H1 (cell line): Measurements from ENCODE around the gene TP73. TPM values are rescaled to one million over a fixed set of nuclear protein-coding genes. Genes with fewer than 3 reads are reported as not detected.

ENCODE experiments used
- EP300 ChIP-seq, 2 experiments: IDR thresholded peaks; 1 replicate in 1 of 2; 2 replicates in 1 of 2; pipeline ENCODE4 v1.6.1; 2011 to 2012; ENCODE audit warnings: low read depth in 2 of 2, low read length in 2 of 2, mild to moderate bottlenecking in 2 of 2, borderline replicate concordance in 1 of 2, inconsistent platforms in 1 of 2, moderate library complexity in 1 of 2
- POU5F1 ChIP-seq: IDR thresholded peaks from 2 replicates; pipeline ENCODE4 v1.6.1; 2011; ENCODE audit warnings: low read depth, mild to moderate bottlenecking, low read length, moderate library complexity
- SAP30 ChIP-seq: fragments of 300-600 bp; sonication (generic); IDR thresholded peaks from 2 replicates; pipeline ENCODE4 v1.7.1; 2012; ENCODE audit warnings: low read length, moderate library complexity, mild to moderate bottlenecking, inconsistent platforms; ENCODE audit not compliant: insufficient read depth, insufficient replicate concordance
- SP4 ChIP-seq: IDR thresholded peaks from 2 replicates; pipeline ENCODE4 v1.6.1; 2012; ENCODE audit warnings: low read length, inconsistent platforms
- polyA plus RNA-seq, 7 experiments: library from polyadenylated mRNA; depleted of rRNA in 3 of 7; stranded (reverse) in 5 of 7; unstranded in 2 of 7; fragments of >200 nt in 5 of 7; fragments of 200-250 nt in 2 of 7; gene quantifications; 1 replicate in 5 of 7; 2 replicates in 1 of 7; 4 replicates in 1 of 7; pipeline versions ENCODE4 v1.2.1 to v1.2.3, GENCODE V29; 2011 to 2013; ENCODE audit warnings: missing spikeins in 2 of 7, mixed read lengths in 2 of 7
- total RNA-seq: library from RNA; stranded (reverse); fragmentation: NEBNext Ultra II Directional; extraction: Animal tissue kit (Norgen Biotek cat#: 25700); gene quantifications from 2 replicates; pipeline ENCODE4 v1.2.1, GENCODE V29; 2021

The TP73 gene
- total and polyA plus RNA-seq, 2 of the 8 experiments (the other 6 are each of a cell fraction or from before 2014, with no cell fraction given): 2.6 to 3.1 TPM

- TF ChIP-seq EP300 (IDR thresholded peaks at IDR 0.05; ENCODE audit: borderline replicate concordance in 1 of 2, low read depth in 2 of 2, low read length in 2 of 2) (no peak), SAP30 (no peak), POU5F1 (no peak), SP4 (no peak)
Observed at GRCh38 chr1:3658231-3658615, 5.9 kb downstream of the TP73 start (continued).
